ENCODE data around the gene SLC4A2.

Gene SLC4A2

DNA sequence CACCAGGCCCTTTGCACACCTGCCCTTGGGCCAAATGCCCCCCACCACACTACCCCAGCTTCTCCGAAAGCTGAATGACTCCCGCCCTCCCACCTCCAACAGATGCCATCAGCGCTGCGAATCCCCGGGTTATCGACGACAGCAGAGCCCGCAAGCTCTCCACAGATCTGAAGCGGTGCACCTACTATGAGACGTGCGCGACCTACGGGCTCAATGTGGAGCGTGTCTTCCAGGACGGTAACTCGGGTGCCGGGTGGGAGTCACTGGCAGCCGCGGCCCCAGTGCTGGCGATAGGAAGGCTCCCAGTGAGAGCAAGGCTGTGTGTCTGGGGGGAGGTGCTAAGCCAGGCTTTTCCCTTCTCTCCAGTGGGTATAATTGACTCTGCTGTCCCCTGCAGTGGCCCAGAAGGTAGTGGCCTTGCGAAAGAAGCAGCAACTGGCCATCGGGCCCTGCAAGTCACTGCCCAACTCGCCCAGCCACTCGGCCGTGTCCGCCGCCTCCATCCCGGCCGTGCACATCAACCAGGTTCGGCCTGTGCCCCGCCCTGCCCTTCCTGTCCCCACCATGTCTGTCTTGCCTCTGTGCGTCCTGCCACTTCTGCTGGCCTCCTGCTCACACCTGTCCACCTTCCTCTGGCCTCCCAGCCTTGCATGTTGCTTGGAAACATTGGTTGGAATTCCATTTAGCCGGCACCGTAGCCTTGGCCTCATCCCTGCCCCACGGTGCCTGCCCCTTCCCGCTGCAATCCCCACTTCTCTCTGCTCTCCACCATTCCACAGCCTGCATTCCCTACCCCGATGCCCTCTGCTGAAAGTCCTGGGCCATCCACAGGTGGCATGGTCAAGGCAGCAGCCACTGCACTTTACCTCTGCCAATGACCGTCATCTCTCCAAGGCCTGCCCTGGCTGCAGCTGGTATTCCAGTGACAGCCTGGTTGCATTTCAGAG is 59.0 kb downstream of the SLC4A2 start:
- DNase-seq, result no peak

GRCh38 chr7:151119055-151119415 is 59.6 kb downstream of the SLC4A2 start:
- no peak for DNase-seq

DNA sequence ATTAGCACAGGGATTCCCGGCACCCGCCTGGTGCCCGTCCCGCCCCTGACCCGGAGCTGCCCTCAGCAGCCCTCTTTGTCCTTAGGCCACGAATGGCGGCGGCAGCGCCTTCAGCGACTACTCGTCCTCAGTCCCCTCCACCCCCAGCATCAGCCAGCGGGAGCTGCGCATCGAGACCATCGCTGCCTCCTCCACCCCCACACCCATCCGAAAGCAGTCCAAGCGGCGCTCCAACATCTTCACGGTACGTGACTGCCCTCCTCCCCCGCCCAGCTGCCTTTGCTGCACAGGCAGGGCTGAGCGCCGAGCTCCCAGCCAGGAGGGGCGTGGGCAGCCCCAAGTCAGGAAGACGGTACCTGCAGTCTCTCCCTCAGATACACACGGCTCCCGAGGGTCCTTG is 60.5 kb downstream of the SLC4A2 start:
- no peak for DNase-seq

DNA sequence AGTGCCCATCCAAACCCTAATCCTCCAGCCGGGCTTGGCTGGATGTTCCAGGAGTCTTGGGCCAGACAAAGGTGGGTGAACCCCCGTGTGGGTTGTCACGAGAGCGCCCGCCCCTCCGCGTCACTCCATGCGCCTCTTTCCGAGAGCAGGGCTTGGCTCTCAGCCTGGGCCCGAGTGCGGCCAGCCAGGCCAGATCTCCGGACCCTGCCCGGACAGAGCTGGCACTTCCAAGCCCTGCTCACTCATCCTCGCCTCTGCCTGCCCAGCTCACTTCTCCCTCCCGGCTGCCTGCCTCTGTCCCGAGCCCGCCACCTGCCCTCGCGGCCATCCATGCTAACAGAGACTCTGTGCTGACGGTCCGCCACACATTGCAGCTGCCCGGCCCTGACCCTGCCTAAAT is 61.5 kb downstream of the SLC4A2 start:
- DNase-seq, result no peak

DNA sequence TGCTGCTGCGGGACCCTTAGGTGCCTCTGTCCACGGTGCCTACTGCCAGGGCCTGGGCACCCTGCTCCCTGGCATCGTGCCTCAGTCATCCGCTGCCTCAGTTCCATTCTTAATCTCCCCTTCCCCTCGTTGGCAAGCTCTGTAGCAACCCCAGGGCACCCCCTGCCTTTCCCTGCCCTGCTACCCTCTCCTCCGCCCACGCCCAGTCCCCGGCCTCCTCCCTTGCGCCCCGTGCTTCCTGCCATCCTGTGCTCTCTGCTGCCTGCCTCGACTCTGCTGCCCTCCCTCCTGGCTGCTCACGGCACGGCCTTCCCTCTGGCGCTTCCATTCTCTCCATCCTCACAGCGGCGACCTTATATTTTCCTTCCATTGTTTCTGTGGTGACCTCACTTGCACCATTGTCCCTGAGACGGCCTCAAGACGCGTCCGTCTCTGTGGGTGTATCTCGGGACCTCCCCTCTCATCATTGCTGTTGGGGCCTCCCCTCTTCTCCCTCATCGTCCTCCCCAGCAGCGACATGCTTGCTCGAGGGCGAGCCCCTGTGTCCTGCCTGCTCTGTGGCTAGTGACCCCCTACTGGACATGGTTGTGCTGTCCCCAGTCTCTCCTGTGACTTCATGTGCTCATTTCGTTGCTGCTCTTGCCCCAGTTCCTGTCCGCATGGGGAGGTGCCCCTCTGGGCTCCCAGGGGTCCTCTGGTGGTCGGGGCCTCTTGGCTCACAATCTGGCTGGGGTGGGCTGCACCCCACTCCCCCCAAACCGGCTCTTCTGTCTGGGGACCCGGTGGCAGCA is 62.2 kb downstream of the SLC4A2 start:
- no peak for DNase-seq

- no peak for DNase-seq
Observed at GRCh38 chr7:151122276-151122675, 62.9 kb downstream of the SLC4A2 start.

DNA sequence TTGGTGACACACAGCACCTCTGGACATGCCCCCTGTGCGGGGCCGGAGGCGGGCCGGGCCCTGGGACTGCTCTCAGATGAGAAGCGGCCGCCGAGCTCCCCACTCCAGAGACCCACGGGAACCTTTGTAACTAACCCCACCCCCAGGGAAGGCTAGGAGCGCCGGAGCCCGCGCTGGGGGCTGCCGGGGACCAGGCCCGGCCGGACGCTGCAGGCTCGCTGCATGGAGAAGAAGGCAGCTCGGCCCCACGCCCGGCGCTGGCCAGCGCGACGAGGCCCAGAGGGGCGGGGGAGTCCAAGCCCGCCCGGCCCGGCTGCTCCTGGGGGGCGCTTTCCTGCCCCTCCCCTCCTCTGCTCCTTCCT is 63.4 kb downstream of the SLC4A2 start:
- DNase-seq, result no peak

GRCh38 chr7:151123158-151123821 is 63.9 kb downstream of the SLC4A2 start:
- no peak for DNase-seq

- DNase-seq, result peak; percentile 94
Observed at GRCh38 chr7:151123822-151124464, 64.6 kb downstream of the SLC4A2 start.

- no peak for DNase-seq
Observed at GRCh38 chr7:151124481-151124880, 65.1 kb downstream of the SLC4A2 start.

GRCh38 chr7:151124899-151125399 is 65.6 kb downstream of the SLC4A2 start:
- no peak for DNase-seq

DNA sequence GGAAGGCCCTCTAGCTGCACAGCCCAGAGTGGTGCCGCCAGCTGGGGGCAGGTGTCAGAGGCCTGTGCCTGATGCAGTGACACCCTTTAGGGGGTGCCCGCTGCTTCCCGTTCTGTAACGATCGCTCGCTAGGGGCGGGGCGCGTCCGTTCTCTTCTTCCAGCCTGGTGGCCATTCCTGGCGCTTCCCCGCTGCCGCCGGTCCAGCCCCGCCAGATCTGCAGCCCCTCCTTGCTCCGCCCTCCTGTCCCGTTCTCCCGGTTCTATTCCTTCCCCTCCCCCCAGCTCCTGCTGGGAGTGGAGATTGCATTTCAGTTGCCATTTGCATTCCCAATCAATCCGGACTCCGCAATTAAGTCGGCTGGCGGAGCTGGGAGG is 66.1 kb downstream of the SLC4A2 start:
- DNase-seq, result no peak

GRCh38 chr7:151125846-151126481 is 66.6 kb downstream of the SLC4A2 start:
- no peak for DNase-seq

Measured in hematopoietic multipotent progenitor cell treated with erythropoietin and hydrocortisone succinate and interleukin-3 and kit ligand, for 6 days (in vitro differentiated cells).